Lower leg skin (tissue), 4 donors: ENCODE data around the gene KIF25. TPM values are rescaled to one million over a fixed set of nuclear protein-coding genes. Genes with fewer than 3 reads are reported as not detected.
A peak's percentile ranks its signal among the peaks of the same experiment; 100 is the strongest.
"Not testable (repeated sequence)": the region's sequence is repeated elsewhere in the genome, so short reads cannot be mapped to it uniquely, and the experiment has no call there.

Experiments used
- DNase-seq, 2 donors: peaks; one replicate each; pipeline ENCODE4 v3.0.0-alpha.2; 2019; ENCODE audit warnings: low spot score in 2 of 2
- H3K4me3 ChIP-seq: fragments of 200-600 bp; sonication (generic); 2 replicates; pipeline ENCODE4 v1.5.1; 2017; ENCODE audit warnings: mild to moderate bottlenecking, low read depth; ENCODE audit not compliant: poor library complexity, severe bottlenecking
- POLR2A ChIP-seq, 2 donors: fragments of 450-650 bp; IDR thresholded peaks; one replicate each; pipeline ENCODE4 v1.6.1; 2016 to 2017; ENCODE audit warnings: antibody characterized with exemption in 2 of 2, mild to moderate bottlenecking in 1 of 2, moderate library complexity in 1 of 2
- WGBS, 2 donors: methylation state at CpG; one replicate each; pipeline ENCODE4 v1.1.5; 2018; 5-methylcytosine and 5-hydroxymethylcytosine counted together
- intact Hi-C: fragments of 100-400 bp; cut with DNase I; formaldehyde crosslinking; loops from one replicate; pipeline ENCODE4 v1.15.0; 2023; ENCODE audit warnings: low total_unique reads
- total RNA-seq, 4 donors: library from RNA; depleted of rRNA; stranded (reverse); fragments of >200 nt; gene quantifications; one replicate each; pipeline ENCODE4 v1.1.0, GENCODE V29; 2016
- TF ChIP-seq, protein P1 (sequence below), 3 donors: fragments of 450-650 bp; IDR thresholded peaks; one replicate each; pipeline ENCODE4 v1.5.1; 2016; ENCODE audit warnings: antibody characterized with exemption in 3 of 3, mild to moderate bottlenecking in 3 of 3, moderate library complexity in 2 of 3

KIF25 gene
- total RNA-seq, 4 donors from 2014 or later, result 0.29 to 0.86 TPM; not detected in 2

GRCh38 chr6:168001029-168001332 is 3.5 kb downstream of the KIF25 start:
- no peak for TF ChIP-seq POLR2A (IDR thresholded peaks at IDR 0.05)
- TF ChIP-seq, protein P1, sequence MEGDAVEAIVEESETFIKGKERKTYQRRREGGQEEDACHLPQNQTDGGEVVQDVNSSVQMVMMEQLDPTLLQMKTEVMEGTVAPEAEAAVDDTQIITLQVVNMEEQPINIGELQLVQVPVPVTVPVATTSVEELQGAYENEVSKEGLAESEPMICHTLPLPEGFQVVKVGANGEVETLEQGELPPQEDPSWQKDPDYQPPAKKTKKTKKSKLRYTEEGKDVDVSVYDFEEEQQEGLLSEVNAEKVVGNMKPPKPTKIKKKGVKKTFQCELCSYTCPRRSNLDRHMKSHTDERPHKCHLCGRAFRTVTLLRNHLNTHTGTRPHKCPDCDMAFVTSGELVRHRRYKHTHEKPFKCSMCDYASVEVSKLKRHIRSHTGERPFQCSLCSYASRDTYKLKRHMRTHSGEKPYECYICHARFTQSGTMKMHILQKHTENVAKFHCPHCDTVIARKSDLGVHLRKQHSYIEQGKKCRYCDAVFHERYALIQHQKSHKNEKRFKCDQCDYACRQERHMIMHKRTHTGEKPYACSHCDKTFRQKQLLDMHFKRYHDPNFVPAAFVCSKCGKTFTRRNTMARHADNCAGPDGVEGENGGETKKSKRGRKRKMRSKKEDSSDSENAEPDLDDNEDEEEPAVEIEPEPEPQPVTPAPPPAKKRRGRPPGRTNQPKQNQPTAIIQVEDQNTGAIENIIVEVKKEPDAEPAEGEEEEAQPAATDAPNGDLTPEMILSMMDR (IDR thresholded peaks at IDR 0.05), result no peak
- WGBS, 2 donors, result 80 to 93% methylated on average over 10 of the region's 10 CpGs
- intact Hi-C loops, result no loop called here
- no peak overlapping the region for H3K4me3 ChIP-seq
- peak in 1 of 2 donors; percentile 54 for DNase-seq

DNA sequence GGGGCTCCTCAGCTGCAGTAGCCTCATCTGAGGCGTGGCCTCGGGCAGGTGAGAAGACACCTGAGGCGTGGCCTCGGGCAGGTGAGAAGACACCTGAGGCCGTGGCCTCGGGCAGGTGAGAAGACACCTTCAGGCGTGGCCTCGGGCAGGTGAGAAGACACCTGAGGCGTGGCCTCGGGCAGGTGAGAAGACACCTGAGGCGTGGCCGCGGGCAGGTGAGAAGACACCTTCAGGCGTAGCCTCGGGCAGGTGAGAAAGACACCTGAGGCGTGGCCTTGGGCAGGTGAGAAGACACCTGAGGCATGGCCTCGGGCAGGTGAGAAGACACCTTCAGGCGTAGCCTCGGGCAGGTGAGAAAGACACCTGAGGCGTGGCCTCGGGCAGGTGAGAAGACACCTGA is 4.0 kb downstream of the KIF25 start:
- peak in 1 of 2 donors; percentile 45 for DNase-seq
- intact Hi-C loops, H3K4me3 ChIP-seq: not testable (repeated sequence)
- whole genome bisulfite sequencing, 2 donors, result 82 to 97% methylated on average over 6 to 21 of the region's 21 CpGs

DNA sequence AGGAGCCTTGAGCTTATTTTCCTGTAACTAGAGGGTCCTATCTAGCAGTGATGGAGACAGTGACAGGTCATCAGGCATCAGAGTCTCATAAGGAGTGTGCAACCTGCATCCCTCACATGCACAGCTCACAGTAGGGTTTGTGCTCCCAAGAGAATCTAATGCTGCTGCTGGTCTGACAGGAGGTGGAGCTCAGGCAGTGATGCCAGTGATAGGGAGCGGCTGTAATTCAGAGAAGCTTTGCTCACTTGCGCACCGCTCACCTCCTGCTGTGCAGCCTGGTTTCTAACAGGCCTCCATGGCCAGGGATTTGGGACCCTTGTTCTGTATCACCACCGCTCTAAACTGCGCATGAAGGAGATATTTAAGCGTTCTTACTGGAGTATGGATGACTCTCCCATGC is 5.3 kb downstream of the KIF25 start:
- H3K4me3 ChIP-seq, result no peak overlapping the region
- WGBS, 2 donors, result 73 to 94% methylated on average over 6 of the region's 6 CpGs
- TF ChIP-seq POLR2A (IDR thresholded peaks at IDR 0.05), result no peak
- TF ChIP-seq, protein P1 (IDR thresholded peaks at IDR 0.05), result no peak
- intact Hi-C loops, result no loop called here
- DNase-seq, result peak in 1 of 2 donors; percentile 7

GRCh38 chr6:168004023-168004422 is 6.6 kb downstream of the KIF25 start:
- no peak for TF ChIP-seq POLR2A (IDR thresholded peaks at IDR 0.05)
- TF ChIP-seq, protein P1 (IDR thresholded peaks at IDR 0.05), result no peak
- DNase-seq, result peak; percentile 3 to 29
- WGBS, 2 donors, result 70% methylated on average over 7 of the region's 7 CpGs
- H3K4me3 ChIP-seq, result no peak overlapping the region
- intact Hi-C loops, result no loop called here

DNA sequence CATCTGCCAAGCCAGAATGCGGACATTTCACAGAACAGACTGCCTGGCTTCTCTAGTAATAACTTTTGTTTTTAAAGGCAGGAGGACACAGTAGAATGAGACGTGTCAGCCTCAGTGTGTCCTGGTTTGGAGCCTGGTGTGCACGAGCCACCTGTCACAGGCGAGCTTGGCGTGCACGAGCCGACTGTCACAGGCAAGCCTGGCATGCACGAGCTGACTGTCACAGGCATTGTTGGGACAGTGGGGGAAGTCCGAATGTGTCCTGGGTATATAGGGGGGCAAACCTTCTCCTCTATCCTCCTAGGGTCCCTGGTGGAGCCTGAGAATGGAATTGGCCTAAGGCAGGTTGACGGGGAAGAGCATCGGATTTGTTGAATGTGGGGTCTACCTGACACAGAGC is 7.5 kb downstream of the KIF25 start:
- TF ChIP-seq POLR2A (IDR thresholded peaks at IDR 0.05), result no peak
- TF ChIP-seq, protein P1 (IDR thresholded peaks at IDR 0.05), result no peak
- no peak overlapping the region for H3K4me3 ChIP-seq
- intact Hi-C loops, result no loop called here
- peak in 1 of 2 donors; percentile 0 for DNase-seq
- 95 to 96% methylated on average over 11 of the region's 11 CpGs for WGBS, 2 donors

GRCh38 chr6:168005796-168006195 is 8.3 kb downstream of the KIF25 start:
- no peak overlapping the region for H3K4me3 ChIP-seq
- TF ChIP-seq, protein P1 (IDR thresholded peaks at IDR 0.05), result no peak
- no peak for TF ChIP-seq POLR2A (IDR thresholded peaks at IDR 0.05)
- DNase-seq, result peak in 1 of 2 donors; percentile 2
- WGBS, 2 donors, result 95% methylated on average over 6 of the region's 6 CpGs
- intact Hi-C loops, result no loop called here
